Tibial nerve (tissue), 4 donors: Measurements from ENCODE around the gene POLR3B. TPM values are rescaled to one million over a fixed set of nuclear protein-coding genes. Genes with fewer than 3 reads are reported as not detected.

ENCODE experiments used
- DNase-seq, 2 donors: peaks; one replicate each; pipeline ENCODE4 v3.0.0-alpha.2; 2019; ENCODE audit warnings: low spot score in 2 of 2
- H3K27ac ChIP-seq, 4 donors: fragments of 200-600 bp; sonication (generic) in 3 of 4; one replicate each; pipeline ENCODE4 v1.5.1; 2017 to 2019; ENCODE audit warnings: mild to moderate bottlenecking in 1 of 4
- H3K27me3 ChIP-seq, 2 donors: fragments of 200-600 bp; sonication (generic) in 1 of 2; one replicate each; pipeline versions ENCODE4 v1.5.1 to v1.6.0; 2017 to 2019
- H3K36me3 ChIP-seq, 3 donors: fragments of 200-600 bp; sonication (generic); one replicate each; pipeline ENCODE4 v1.5.1; 2018 to 2019
- H3K4me1 ChIP-seq, 4 donors: fragments of 200-600 bp; sonication (generic) in 3 of 4; one replicate each; pipeline ENCODE4 v1.5.1; 2017 to 2019
- H3K4me3 ChIP-seq, 4 donors: fragments of 200-600 bp; sonication (generic) in 3 of 4; one replicate each; pipeline ENCODE4 v1.5.1; 2017 to 2019; ENCODE audit warnings: mild to moderate bottlenecking in 1 of 4, moderate library complexity in 1 of 4
- H3K9me3 ChIP-seq, 4 donors: fragments of 200-600 bp; sonication (generic) in 3 of 4; one replicate each; pipeline ENCODE4 v1.5.1; 2017 to 2019
- EP300 ChIP-seq, 2 donors: sonication (generic); formaldehyde crosslinking; IDR thresholded peaks; one replicate each; pipeline ENCODE4 v1.6.1; 2017; ENCODE audit warnings: antibody characterized with exemption in 2 of 2, mild to moderate bottlenecking in 1 of 2
- POLR2A ChIP-seq, 2 donors: fragments of 450-650 bp; IDR thresholded peaks; one replicate each; pipeline ENCODE4 v1.6.1; 2017; ENCODE audit warnings: antibody characterized with exemption in 2 of 2, mild to moderate bottlenecking in 2 of 2, moderate library complexity in 2 of 2
- WGBS, 2 donors: methylation state at CpG; one replicate each; pipeline ENCODE4 v1.1.5; 2018; 5-methylcytosine and 5-hydroxymethylcytosine counted together
- total RNA-seq, 4 donors: library from RNA; depleted of rRNA; stranded (reverse); fragments of >200 nt; gene quantifications; one replicate each; pipeline ENCODE4 v1.1.0, GENCODE V29; 2016
- TF ChIP-seq, protein P1 (sequence below), 5 experiments: fragments of 200-600 bp in 3 of 5; fragments of 450-650 bp in 2 of 5; sonication (generic) in 3 of 5; IDR thresholded peaks; one replicate each; pipeline ENCODE4 v1.5.1; 2016 to 2019; ENCODE audit warnings: antibody characterized with exemption in 5 of 5, mild to moderate bottlenecking in 3 of 5, moderate library complexity in 2 of 5

Gene POLR3B
- total RNA-seq, 4 donors from 2014 or later, result 6.3 to 21.0 (median 7.7) TPM

DNA sequence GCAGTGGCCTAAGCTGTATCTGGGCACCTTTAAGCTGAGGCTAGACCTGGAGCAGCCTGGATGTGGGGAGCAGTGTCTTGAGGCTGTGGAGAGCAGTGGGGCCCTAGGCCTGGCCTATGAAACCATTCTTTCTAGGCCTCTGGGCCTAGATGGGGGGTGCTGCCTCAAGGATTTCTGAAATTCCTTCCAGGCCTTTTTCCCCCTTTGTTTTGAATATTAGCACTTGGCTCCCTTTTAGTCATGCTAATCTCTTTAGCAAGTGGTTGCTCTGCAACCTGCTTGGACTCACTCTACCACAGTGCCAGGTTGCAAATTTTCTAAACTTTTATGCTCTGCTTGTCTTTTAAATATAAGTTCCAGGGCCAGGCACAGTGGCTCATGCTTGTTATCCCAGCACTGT is 183.7 kb downstream of the POLR3B start:
- Histone ChIP-seq H3K36me3 (no peaks in the 10 kb centered on the region), H3K27ac (no peak overlapping the region), H3K9me3 (peaks cover 0 to 31% (median 0%) of the 10 kb centered on the region in 4 donors), H3K4me3 (no peak overlapping the region), H3K4me1 (no peaks in the 10 kb centered on the region), H3K27me3 (no peaks in the 10 kb centered on the region)
- TF ChIP-seq, protein P1, sequence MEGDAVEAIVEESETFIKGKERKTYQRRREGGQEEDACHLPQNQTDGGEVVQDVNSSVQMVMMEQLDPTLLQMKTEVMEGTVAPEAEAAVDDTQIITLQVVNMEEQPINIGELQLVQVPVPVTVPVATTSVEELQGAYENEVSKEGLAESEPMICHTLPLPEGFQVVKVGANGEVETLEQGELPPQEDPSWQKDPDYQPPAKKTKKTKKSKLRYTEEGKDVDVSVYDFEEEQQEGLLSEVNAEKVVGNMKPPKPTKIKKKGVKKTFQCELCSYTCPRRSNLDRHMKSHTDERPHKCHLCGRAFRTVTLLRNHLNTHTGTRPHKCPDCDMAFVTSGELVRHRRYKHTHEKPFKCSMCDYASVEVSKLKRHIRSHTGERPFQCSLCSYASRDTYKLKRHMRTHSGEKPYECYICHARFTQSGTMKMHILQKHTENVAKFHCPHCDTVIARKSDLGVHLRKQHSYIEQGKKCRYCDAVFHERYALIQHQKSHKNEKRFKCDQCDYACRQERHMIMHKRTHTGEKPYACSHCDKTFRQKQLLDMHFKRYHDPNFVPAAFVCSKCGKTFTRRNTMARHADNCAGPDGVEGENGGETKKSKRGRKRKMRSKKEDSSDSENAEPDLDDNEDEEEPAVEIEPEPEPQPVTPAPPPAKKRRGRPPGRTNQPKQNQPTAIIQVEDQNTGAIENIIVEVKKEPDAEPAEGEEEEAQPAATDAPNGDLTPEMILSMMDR (IDR thresholded peaks at IDR 0.05), result no peak
- TF ChIP-seq POLR2A (IDR thresholded peaks at IDR 0.05), result no peak
- TF ChIP-seq EP300 (IDR thresholded peaks at IDR 0.05), result no peak
- no peak for DNase-seq

DNA sequence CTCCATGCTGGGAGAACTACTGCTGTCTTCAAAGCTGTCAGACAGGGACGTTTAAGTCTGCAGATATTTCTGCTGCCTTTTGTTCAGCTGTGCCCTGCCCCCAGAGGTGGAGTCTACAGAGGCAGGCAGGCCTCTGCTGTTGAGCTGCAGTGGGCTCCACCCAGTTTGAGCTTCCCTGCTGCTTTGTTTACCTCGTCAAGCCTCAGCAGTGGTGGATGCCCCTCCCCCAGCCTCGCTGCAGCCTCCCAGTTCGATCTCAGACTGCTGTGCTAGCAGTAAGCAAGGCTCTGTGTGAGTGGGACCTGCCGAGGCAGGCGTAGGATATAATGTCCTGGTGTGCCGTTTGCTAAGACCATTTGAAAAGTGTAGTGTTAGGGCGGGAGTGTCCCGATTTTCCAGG is 193.9 kb downstream of the POLR3B start:
- Histone ChIP-seq H3K4me1 (no peaks in the 10 kb centered on the region), H3K4me3 (no peak overlapping the region), H3K27ac (no peak overlapping the region), H3K36me3 (no peaks in the 10 kb centered on the region), H3K27me3 (no peaks in the 10 kb centered on the region), H3K9me3 (peaks cover 0 to 23% (median 0%) of the 10 kb centered on the region in 4 donors)
- TF ChIP-seq EP300 (IDR thresholded peaks at IDR 0.05), result no peak
- DNase-seq, result no peak
- WGBS, 2 donors, result 83 to 85% methylated on average over 7 to 9 of the region's 9 CpGs

DNA sequence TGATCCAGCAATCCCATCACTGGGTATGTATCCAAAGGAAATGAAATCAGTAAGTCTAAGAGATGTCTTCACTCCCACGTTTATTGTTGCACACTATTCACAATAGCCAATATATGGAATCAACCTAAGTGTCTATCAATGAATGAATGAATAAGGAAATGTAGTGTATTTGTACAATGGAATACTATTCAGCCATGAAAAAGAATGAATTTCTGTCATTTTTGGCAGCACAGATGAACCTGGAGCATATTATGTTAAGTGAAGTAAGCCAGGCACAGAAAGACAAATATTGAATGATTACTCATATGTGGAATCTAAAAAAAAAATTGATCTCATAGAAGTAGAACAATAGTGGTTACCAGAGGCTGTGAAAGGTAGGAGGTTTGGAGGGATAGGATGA is 194.7 kb downstream of the POLR3B start:
- no peaks in the 10 kb centered on the region for H3K36me3 ChIP-seq
- no peaks in the 10 kb centered on the region for H3K27me3 ChIP-seq
- H3K9me3 ChIP-seq, result peaks cover 0 to 23% (median 0%) of the 10 kb centered on the region in 4 donors
- H3K4me3 ChIP-seq, result no peak overlapping the region
- TF ChIP-seq EP300 (IDR thresholded peaks at IDR 0.05), result no peak
- no peak for TF ChIP-seq POLR2A (IDR thresholded peaks at IDR 0.05)
- TF ChIP-seq, protein P1 (IDR thresholded peaks at IDR 0.05), result no peak
- WGBS, 2 donors, result 88 to 97% methylated on average over 1 of the region's 1 CpG
- no peak overlapping the region for H3K27ac ChIP-seq
- no peak for DNase-seq
- H3K4me1 ChIP-seq, result no peaks in the 10 kb centered on the region

Other genes with a start within 250 kb of the POLR3B start
- gene NUAK1, start 218.8 kb upstream of the POLR3B start, total RNA-seq, result 10 to 100 TPM; 32.0 to 47.9 (median 33.5) TPM
- 10 to 100 TPM; 29.9 to 49.5 (median 38.7) TPM for gene CKAP4, start 109.7 kb upstream of the POLR3B start, total RNA-seq
- gene TCP11L2, start 55.0 kb upstream of the POLR3B start, total RNA-seq, result 10 to 100 TPM; 21.6 to 34.9 (median 29.8) TPM
- gene RFX4, start 225.3 kb downstream of the POLR3B start, total RNA-seq, result not detected